GM12873 (cell line): ENCODE data around the gene PCDHGA5.

Experiments
- CTCF ChIP-seq: IDR thresholded peaks from 2 replicates; pipeline ENCODE4 v1.5.1; 2012; ENCODE audit warnings: low read depth, mild to moderate bottlenecking, moderate library complexity, low read length, control low read depth; ENCODE audit not compliant: insufficient read depth; ENCODE audit errors: missing control alignments

PCDHGA5 gene

GRCh38 chr5:141363952-141364660, at the start of gene PCDHGA5:
TSS of gene PCDHGA5 (plus strand) at chr5:141364162. CDS start at chr5:141364331, 169 bp downstream.
- no peak for TF ChIP-seq CTCF

- TF ChIP-seq CTCF, result no peak
Measured at GRCh38 chr5:141319202-141319601, 44.8 kb upstream of the PCDHGA5 start.

- no peak for TF ChIP-seq CTCF
Measured at GRCh38 chr5:141319699-141320098, 44.3 kb upstream of the PCDHGA5 start.

- TF ChIP-seq CTCF, result peak; percentile 85
Measured at GRCh38 chr5:141320225-141321169, 43.5 kb upstream of the PCDHGA5 start, which contains the start of gene TAF7. TSS of gene TAF7 (minus strand) at chr5:141320784. CDS start at chr5:141320044, 740 bp downstream.

GRCh38 chr5:141322261-141322660, 41.7 kb upstream of the PCDHGA5 start:
- TF ChIP-seq CTCF, result no peak

- TF ChIP-seq CTCF, result peak; percentile 49
Measured at GRCh38 chr5:141326088-141326854, 37.7 kb upstream of the PCDHGA5 start.
